ENCODE measurements around the gene LCLAT1.
A peak's percentile ranks its signal among the peaks of the same experiment; 100 is the strongest.

The LCLAT1 gene

GRCh38 chr2:30447149-30448045 is at the start of gene LCLAT1 (continued):
- peak; percentile 46 for TF ChIP-seq SETDB1 (IDR thresholded peaks at IDR 0.05; ENCODE audit: insufficient read length, low read length)
- no peak for TF ChIP-seq ZNF707 (tag by site-specific recombination; IDR thresholded peaks at IDR 0.05)
- no peak for TF ChIP-seq WT1 (tag by site-specific recombination; IDR thresholded peaks at IDR 0.05)
- no peak for TF ChIP-seq ZNF670 (tag by site-specific recombination; IDR thresholded peaks at IDR 0.05; ENCODE audit: low read depth)
- no peak for TF ChIP-seq ZNF391 (tag by site-specific recombination; IDR thresholded peaks at IDR 0.05; ENCODE audit: borderline replicate concordance, low read depth)
- TF ChIP-seq ZNF146 (tag by site-specific recombination; IDR thresholded peaks at IDR 0.05), result no peak
- no peak for TF ChIP-seq ZNF423 (tag by site-specific recombination; IDR thresholded peaks at IDR 0.05)
- 0 out of 2 replicates have a peak, but pooled peaks have one; percentile 7 for TF ChIP-seq ZBTB8A (tag by site-specific recombination; IDR thresholded peaks at IDR 0.05)
- no peak; the same call in 1 of the 2 replicates for TF ChIP-seq ZBTB48 (tag by site-specific recombination; IDR thresholded peaks at IDR 0.05)
- TF ChIP-seq ZNF324 (tag by site-specific recombination; IDR thresholded peaks at IDR 0.05), result no peak
- no peak for TF ChIP-seq TCF7L2 (IDR thresholded peaks at IDR 0.05; ENCODE audit: borderline replicate concordance, low read depth, low read length)
- TF ChIP-seq KLF8 (tag by site-specific recombination; IDR thresholded peaks at IDR 0.05), result no peak
- TF ChIP-seq ZNF561 (tag by site-specific recombination; IDR thresholded peaks at IDR 0.05; ENCODE audit: borderline replicate concordance), result no peak
- TF ChIP-seq ZNF23 (tag by site-specific recombination; IDR thresholded peaks at IDR 0.05; ENCODE audit: borderline replicate concordance), result no peak
- TF ChIP-seq, protein P1, sequence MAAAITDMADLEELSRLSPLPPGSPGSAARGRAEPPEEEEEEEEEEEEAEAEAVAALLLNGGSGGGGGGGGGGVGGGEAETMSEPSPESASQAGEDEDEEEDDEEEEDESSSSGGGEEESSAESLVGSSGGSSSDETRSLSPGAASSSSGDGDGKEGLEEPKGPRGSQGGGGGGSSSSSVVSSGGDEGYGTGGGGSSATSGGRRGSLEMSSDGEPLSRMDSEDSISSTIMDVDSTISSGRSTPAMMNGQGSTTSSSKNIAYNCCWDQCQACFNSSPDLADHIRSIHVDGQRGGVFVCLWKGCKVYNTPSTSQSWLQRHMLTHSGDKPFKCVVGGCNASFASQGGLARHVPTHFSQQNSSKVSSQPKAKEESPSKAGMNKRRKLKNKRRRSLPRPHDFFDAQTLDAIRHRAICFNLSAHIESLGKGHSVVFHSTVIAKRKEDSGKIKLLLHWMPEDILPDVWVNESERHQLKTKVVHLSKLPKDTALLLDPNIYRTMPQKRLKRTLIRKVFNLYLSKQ (tag by site-specific recombination; IDR thresholded peaks at IDR 0.05; ENCODE audit: borderline replicate concordance), result no peak
- TF ChIP-seq ZNF621 (tag by site-specific recombination; IDR thresholded peaks at IDR 0.05), result no peak
- TF ChIP-seq ZNF701 (tag by site-specific recombination; IDR thresholded peaks at IDR 0.05), result no peak
- TF ChIP-seq, protein P2, sequence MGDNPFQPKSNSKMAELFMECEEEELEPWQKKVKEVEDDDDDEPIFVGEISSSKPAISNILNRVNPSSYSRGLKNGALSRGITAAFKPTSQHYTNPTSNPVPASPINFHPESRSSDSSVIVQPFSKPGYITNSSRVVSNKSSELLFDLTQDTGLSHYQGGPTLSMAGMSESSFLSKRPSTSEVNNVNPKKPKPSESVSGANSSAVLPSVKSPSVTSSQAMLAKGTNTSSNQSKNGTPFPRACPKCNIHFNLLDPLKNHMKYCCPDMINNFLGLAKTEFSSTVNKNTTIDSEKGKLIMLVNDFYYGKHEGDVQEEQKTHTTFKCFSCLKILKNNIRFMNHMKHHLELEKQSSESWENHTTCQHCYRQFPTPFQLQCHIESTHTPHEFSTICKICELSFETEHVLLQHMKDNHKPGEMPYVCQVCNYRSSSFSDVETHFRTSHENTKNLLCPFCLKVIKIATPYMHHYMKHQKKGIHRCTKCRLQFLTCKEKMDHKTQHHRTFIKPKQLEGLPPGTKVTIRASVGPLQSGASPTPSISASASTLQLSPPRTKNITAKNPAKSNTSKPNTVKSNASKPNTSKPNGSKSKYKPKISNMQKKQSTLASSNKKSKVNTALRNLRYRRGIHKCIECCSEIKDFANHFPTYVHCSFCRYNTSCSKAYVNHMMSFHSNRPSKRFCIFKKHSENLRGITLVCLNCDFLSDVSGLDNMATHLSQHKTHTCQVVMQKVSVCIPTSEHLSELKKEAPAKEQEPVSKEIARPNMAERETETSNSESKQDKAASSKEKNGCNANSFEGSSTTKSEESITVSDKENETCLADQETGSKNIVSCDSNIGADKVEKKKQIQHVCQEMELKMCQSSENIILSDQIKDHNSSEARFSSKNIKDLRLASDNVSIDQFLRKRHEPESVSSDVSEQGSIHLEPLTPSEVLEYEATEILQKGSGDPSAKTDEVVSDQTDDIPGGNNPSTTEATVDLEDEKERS (tag by site-specific recombination; IDR thresholded peaks at IDR 0.05), result no peak
- no peak for TF ChIP-seq ZNF600 (tag by site-specific recombination; IDR thresholded peaks at IDR 0.05)
- TF ChIP-seq, protein P3, sequence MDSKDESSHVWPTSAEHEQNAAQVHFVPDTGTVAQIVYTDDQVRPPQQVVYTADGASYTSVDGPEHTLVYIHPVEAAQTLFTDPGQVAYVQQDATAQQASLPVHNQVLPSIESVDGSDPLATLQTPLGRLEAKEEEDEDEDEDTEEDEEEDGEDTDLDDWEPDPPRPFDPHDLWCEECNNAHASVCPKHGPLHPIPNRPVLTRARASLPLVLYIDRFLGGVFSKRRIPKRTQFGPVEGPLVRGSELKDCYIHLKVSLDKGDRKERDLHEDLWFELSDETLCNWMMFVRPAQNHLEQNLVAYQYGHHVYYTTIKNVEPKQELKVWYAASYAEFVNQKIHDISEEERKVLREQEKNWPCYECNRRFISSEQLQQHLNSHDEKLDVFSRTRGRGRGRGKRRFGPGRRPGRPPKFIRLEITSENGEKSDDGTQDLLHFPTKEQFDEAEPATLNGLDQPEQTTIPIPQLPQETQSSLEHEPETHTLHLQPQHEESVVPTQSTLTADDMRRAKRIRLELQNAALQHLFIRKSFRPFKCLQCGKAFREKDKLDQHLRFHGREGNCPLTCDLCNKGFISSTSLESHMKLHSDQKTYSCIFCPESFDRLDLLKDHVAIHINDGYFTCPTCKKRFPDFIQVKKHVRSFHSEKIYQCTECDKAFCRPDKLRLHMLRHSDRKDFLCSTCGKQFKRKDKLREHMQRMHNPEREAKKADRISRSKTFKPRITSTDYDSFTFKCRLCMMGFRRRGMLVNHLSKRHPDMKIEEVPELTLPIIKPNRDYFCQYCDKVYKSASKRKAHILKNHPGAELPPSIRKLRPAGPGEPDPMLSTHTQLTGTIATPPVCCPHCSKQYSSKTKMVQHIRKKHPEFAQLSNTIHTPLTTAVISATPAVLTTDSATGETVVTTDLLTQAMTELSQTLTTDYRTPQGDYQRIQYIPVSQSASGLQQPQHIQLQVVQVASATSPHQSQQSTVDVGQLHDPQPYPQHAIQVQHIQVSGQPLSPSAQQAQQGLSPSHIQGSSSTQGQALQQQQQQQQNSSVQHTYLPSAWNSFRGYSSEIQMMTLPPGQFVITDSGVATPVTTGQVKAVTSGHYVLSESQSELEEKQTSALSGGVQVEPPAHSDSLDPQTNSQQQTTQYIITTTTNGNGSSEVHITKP (tag by site-specific recombination; IDR thresholded peaks at IDR 0.05), result no peak
- TF ChIP-seq ZNF560 (tag by site-specific recombination; IDR thresholded peaks at IDR 0.05; ENCODE audit: borderline replicate concordance), result no peak
- TF ChIP-seq ZNF174 (tag by site-specific recombination; IDR thresholded peaks at IDR 0.05), result no peak
- no peak for TF ChIP-seq ZNF596 (tag by site-specific recombination; IDR thresholded peaks at IDR 0.05)
- no peak for TF ChIP-seq ZNF121 (tag by site-specific recombination; IDR thresholded peaks at IDR 0.05)
- TF ChIP-seq ZNF513 (tag by site-specific recombination; IDR thresholded peaks at IDR 0.05), result no peak
- TF ChIP-seq, protein P4, sequence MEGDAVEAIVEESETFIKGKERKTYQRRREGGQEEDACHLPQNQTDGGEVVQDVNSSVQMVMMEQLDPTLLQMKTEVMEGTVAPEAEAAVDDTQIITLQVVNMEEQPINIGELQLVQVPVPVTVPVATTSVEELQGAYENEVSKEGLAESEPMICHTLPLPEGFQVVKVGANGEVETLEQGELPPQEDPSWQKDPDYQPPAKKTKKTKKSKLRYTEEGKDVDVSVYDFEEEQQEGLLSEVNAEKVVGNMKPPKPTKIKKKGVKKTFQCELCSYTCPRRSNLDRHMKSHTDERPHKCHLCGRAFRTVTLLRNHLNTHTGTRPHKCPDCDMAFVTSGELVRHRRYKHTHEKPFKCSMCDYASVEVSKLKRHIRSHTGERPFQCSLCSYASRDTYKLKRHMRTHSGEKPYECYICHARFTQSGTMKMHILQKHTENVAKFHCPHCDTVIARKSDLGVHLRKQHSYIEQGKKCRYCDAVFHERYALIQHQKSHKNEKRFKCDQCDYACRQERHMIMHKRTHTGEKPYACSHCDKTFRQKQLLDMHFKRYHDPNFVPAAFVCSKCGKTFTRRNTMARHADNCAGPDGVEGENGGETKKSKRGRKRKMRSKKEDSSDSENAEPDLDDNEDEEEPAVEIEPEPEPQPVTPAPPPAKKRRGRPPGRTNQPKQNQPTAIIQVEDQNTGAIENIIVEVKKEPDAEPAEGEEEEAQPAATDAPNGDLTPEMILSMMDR (tag by site-specific recombination; IDR thresholded peaks at IDR 0.05), result peak; percentile 41; the same call in 1 of the 2 replicates
- no peak for TF ChIP-seq ZSCAN23 (tag by site-specific recombination; IDR thresholded peaks at IDR 0.05)

Measured in HEK293 (cell line).